Osteoblast (primary cell): ENCODE results near the gene LRMDA. TPM values are rescaled to one million over a fixed set of nuclear protein-coding genes. Genes with fewer than 3 reads are reported as not detected.

Experiments
- DNase-seq: peaks from one replicate; pipeline ENCODE4 v3.0.0; 2011; ENCODE audit warnings: low spot score, mixed read lengths; ENCODE audit not compliant: insufficient read length; ENCODE audit errors: missing footprints
- H2AFZ ChIP-seq: 2 replicates; pipeline ENCODE4 v1.6.0; 2011; ENCODE audit warnings: mild to moderate bottlenecking, low read length
- H3K27ac ChIP-seq: 2 replicates; pipeline ENCODE4 v1.5.1; 2011; ENCODE audit warnings: mild to moderate bottlenecking, low read depth, low read length, moderate library complexity
- H3K27me3 ChIP-seq: 2 replicates; pipeline ENCODE4 v1.6.0; 2012; ENCODE audit warnings: mild to moderate bottlenecking, control low read depth, inconsistent platforms, low read length, moderate library complexity; ENCODE audit not compliant: insufficient read depth
- H3K36me3 ChIP-seq: 2 replicates; pipeline ENCODE4 v1.5.1; 2011; ENCODE audit warnings: mild to moderate bottlenecking, low read length, control low read depth, moderate library complexity; ENCODE audit not compliant: insufficient read depth
- H3K4me1 ChIP-seq: 2 replicates; pipeline ENCODE4 v1.5.1; 2011; ENCODE audit warnings: mild to moderate bottlenecking, low read length, control low read depth, moderate library complexity; ENCODE audit not compliant: insufficient read depth
- H3K4me2 ChIP-seq: 2 replicates; pipeline ENCODE4 v1.6.0; 2011; ENCODE audit warnings: mild to moderate bottlenecking, low read length; ENCODE audit not compliant: insufficient read depth
- H3K4me3 ChIP-seq: fragments of 200-600 bp; sonication (generic); 3 replicates; pipeline ENCODE4 v1.5.1; 2012; ENCODE audit warnings: mild to moderate bottlenecking, low read length, inconsistent platforms; ENCODE audit not compliant: insufficient read depth
- H3K79me2 ChIP-seq: 2 replicates; pipeline ENCODE4 v1.6.0; 2012; ENCODE audit warnings: mild to moderate bottlenecking, low read length, control low read depth, inconsistent platforms; ENCODE audit not compliant: insufficient read depth
- H3K9me3 ChIP-seq: 2 replicates; pipeline ENCODE4 v1.5.1; 2011; ENCODE audit warnings: low read depth, low read length, control low read depth
- H4K20me1 ChIP-seq: 2 replicates; pipeline ENCODE4 v1.6.0; 2012; ENCODE audit warnings: mild to moderate bottlenecking, low read length, control low read depth; ENCODE audit not compliant: insufficient read depth
- total RNA-seq: library from RNA; depleted of rRNA; stranded (reverse); fragments of >200 nt; gene quantifications from 2 replicates; pipeline ENCODE4 v1.2.3, GENCODE V29; 2012
- TF ChIP-seq, protein P1 (sequence below): IDR thresholded peaks from 2 replicates; pipeline ENCODE4 v1.5.1; 2011; ENCODE audit warnings: mild to moderate bottlenecking, low read depth, low read length, moderate library complexity; ENCODE audit errors: extremely low read depth

Gene LRMDA
- total RNA-seq, 1 donor = 18.5 TPM

DNA sequence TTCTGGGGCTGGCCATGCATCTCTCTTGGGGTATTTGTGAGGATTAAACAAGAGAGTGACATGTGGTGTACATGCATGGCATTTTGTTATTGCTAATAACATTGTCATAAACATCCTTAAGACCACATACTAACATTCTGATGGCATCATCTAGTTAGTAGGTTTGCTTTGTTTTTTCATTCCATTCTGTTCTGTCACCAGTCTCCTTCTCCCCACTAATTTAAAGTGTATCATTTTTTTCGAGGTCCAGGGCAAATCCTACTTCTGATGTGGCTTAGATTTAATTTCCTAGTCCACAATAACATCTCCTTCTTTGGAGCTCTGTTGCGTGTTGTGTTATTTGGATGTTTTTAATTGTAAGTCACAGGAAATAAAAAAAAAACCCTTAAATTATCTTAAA is 248.1 kb downstream of the LRMDA start:
- no peaks in the 10 kb centered on the region for H4K20me1 ChIP-seq
- no peaks in the 10 kb centered on the region for H3K27me3 ChIP-seq
- H3K4me1 ChIP-seq = peaks cover 4% of the 10 kb centered on the region
- TF ChIP-seq, protein P1, sequence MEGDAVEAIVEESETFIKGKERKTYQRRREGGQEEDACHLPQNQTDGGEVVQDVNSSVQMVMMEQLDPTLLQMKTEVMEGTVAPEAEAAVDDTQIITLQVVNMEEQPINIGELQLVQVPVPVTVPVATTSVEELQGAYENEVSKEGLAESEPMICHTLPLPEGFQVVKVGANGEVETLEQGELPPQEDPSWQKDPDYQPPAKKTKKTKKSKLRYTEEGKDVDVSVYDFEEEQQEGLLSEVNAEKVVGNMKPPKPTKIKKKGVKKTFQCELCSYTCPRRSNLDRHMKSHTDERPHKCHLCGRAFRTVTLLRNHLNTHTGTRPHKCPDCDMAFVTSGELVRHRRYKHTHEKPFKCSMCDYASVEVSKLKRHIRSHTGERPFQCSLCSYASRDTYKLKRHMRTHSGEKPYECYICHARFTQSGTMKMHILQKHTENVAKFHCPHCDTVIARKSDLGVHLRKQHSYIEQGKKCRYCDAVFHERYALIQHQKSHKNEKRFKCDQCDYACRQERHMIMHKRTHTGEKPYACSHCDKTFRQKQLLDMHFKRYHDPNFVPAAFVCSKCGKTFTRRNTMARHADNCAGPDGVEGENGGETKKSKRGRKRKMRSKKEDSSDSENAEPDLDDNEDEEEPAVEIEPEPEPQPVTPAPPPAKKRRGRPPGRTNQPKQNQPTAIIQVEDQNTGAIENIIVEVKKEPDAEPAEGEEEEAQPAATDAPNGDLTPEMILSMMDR = no peak
- H3K79me2 ChIP-seq = no peaks in the 10 kb centered on the region
- no peak overlapping the region for H3K27ac ChIP-seq
- H3K36me3 ChIP-seq = no peaks in the 10 kb centered on the region
- no peak overlapping the region for H2AFZ ChIP-seq
- no peak for DNase-seq
- no peaks in the 10 kb centered on the region for H3K9me3 ChIP-seq
- no peak overlapping the region for H3K4me2 ChIP-seq
- no peak overlapping the region for H3K4me3 ChIP-seq

DNA sequence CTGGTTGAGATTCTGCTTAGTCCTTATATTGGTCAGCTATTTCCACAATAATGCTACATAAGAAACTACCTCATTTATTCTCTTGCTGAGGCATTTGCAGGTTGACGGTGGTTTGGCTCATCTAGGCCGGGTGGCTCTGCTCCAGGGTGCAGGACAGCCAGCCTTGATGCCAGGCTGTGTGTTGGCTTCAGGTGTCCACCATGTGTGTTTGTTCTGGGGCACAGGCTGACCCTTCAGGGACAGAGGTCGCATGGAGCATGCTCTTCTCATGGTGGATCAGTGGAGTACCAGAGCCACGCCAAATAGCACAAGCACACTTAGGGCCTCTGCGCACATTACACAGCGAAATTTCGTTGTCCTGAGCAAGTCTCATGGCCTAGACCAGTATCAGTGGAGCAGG is 249.9 kb downstream of the LRMDA start:
- Histone ChIP-seq H4K20me1 (no peaks in the 10 kb centered on the region), H3K4me2 (no peak overlapping the region), H3K79me2 (no peaks in the 10 kb centered on the region), H3K4me3 (no peak overlapping the region), H3K27ac (no peak overlapping the region), H3K4me1 (peaks cover 4% of the 10 kb centered on the region), H3K36me3 (no peaks in the 10 kb centered on the region), H3K9me3 (no peaks in the 10 kb centered on the region), H3K27me3 (no peaks in the 10 kb centered on the region), H2AFZ (no peak overlapping the region)
- TF ChIP-seq, protein P1 = no peak
- DNase-seq = no peak

DNA sequence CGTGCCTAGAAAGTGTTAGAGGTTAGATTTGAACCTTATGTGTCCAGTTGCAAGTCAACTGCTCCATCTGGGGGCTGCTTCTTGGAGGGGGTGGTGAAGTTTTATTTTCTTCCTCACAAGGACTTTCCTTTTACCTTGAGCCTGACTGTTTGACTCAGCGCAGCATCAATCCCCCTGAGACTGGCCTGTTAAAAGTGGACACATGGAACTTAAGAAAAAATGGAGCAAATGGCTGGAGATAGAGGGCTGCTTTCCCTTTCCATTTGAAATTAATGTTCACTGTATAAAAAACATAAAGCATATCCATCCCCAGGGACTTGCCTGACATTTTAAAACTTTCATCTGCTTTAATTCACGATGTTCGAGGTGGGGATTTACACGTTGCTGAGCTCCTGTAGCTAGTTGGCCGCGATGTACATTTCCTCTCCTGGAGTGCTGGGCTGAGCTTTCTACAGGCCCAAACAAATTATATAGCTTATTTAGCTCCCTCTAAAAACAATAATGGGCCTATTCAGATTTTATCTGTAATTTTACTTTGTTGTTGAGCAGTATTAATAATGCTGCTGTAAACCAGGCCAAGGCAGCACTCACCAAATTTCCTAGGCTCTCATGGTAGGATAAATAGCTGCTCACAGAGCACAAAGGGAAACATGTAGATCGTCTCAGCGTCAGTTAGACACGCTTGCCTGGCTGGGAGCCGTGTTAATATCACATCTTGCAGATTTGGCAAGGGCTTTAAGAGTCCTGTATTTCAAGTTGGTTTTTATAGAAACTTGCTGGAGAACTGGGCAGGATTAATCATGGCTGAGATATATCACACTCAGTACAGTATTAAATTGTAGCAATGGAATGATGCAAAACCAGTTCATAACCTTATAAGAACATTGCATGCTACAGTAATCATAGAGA is 251.5 kb downstream of the LRMDA start:
- no peaks in the 10 kb centered on the region for H3K27me3 ChIP-seq
- H4K20me1 ChIP-seq = no peaks in the 10 kb centered on the region
- no peaks in the 10 kb centered on the region for H3K36me3 ChIP-seq
- H3K4me2 ChIP-seq = no peak overlapping the region
- TF ChIP-seq, protein P1 = no peak
- H3K9me3 ChIP-seq = peaks cover 2% of the 10 kb centered on the region
- no peak overlapping the region for H2AFZ ChIP-seq
- DNase-seq = no peak
- no peaks in the 10 kb centered on the region for H3K79me2 ChIP-seq
- no peak overlapping the region for H3K4me3 ChIP-seq
- H3K27ac ChIP-seq = no peak overlapping the region
- peaks cover 4% of the 10 kb centered on the region for H3K4me1 ChIP-seq

DNA sequence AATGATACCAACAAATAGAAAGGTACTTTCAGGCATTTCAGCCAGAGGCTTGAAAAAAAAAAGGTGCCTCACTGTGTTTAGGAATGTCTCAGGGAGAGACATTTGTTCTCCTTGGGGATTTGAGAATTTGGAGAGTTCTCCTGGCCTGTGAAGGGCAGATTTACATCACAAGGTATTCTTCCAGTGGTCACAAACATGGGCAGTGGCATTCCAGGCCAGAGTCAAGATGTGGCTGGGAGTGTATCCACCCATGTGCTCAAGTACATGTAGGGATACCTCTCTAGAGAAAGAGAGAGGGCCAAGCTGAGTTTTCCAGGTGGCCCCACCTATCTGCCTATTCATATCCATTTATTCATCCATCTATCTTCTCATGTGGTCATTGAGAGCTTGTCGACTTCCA is 253.8 kb downstream of the LRMDA start:
- Histone ChIP-seq H3K36me3 (no peaks in the 10 kb centered on the region), H3K27me3 (no peaks in the 10 kb centered on the region), H3K4me2 (no peak overlapping the region), H2AFZ (no peak overlapping the region), H3K27ac (no peak overlapping the region), H3K9me3 (peaks cover 5% of the 10 kb centered on the region), H3K79me2 (no peaks in the 10 kb centered on the region), H4K20me1 (no peaks in the 10 kb centered on the region), H3K4me3 (no peak overlapping the region), H3K4me1 (no peaks in the 10 kb centered on the region)
- TF ChIP-seq, protein P1 = no peak
- no peak for DNase-seq
